Liver (tissue), 9 donors: ENCODE data around the gene MED14. TPM values are rescaled to one million over a fixed set of nuclear protein-coding genes. Genes with fewer than 3 reads are reported as not detected.

Experiments used
- DNase-seq: peaks from one replicate; pipeline ENCODE4 v3.0.0-alpha.2; 2017; ENCODE audit warnings: low spot score
- H3K27ac ChIP-seq, 2 donors: one replicate each; pipeline ENCODE4 v1.7.0; 2013; ENCODE audit warnings: inconsistent platforms in 2 of 2, low read length in 2 of 2, control low read depth in 1 of 2, low read depth in 1 of 2, mild to moderate bottlenecking in 1 of 2
- H3K27me3 ChIP-seq, 4 donors: one replicate each; pipeline versions ENCODE4 v1.6.1 to v1.7.0; 2013; ENCODE audit warnings: low read length in 3 of 4, inconsistent platforms in 1 of 4, mild to moderate bottlenecking in 1 of 4, moderate library complexity in 1 of 4; ENCODE audit not compliant: control insufficient read depth in 4 of 4, insufficient read depth in 4 of 4
- H3K36me3 ChIP-seq, 4 donors: one replicate each; pipeline versions ENCODE4 v1.6.1 to v1.7.0; 2013; ENCODE audit warnings: low read length in 3 of 4, mild to moderate bottlenecking in 3 of 4, low read depth in 1 of 4, moderate library complexity in 1 of 4; ENCODE audit not compliant: control insufficient read depth in 4 of 4, insufficient read depth in 3 of 4
- H3K4me1 ChIP-seq, 4 donors: one replicate each; pipeline versions ENCODE4 v1.6.1 to v1.7.0; 2013; ENCODE audit warnings: low read length in 3 of 4, mild to moderate bottlenecking in 3 of 4, moderate library complexity in 1 of 4; ENCODE audit not compliant: control insufficient read depth in 4 of 4, insufficient read depth in 4 of 4
- H3K4me3 ChIP-seq, 3 donors: one replicate each; pipeline versions ENCODE4 v1.6.1 to v1.7.0; 2013; ENCODE audit warnings: low read length in 3 of 3, control low read depth in 1 of 3, low read depth in 1 of 3, mild to moderate bottlenecking in 1 of 3
- H3K9ac ChIP-seq, 2 donors: one replicate each; pipeline ENCODE4 v1.7.0; 2013; ENCODE audit warnings: low read length in 2 of 2, mild to moderate bottlenecking in 2 of 2, moderate library complexity in 2 of 2, control low read depth in 1 of 2, low read depth in 1 of 2
- H3K9me3 ChIP-seq, 4 donors: one replicate each; pipeline versions ENCODE4 v1.6.1 to v1.7.0; 2013; ENCODE audit warnings: low read length in 3 of 4; ENCODE audit not compliant: control insufficient read depth in 4 of 4
- EGR1 ChIP-seq, 2 donors: IDR thresholded peaks; 2 replicates each; pipeline ENCODE4 v1.6.1; 2016 to 2018; ENCODE audit warnings: antibody characterized with exemption in 2 of 2, low read depth in 2 of 2
- HNF4G ChIP-seq: IDR thresholded peaks from 2 replicates; pipeline ENCODE4 v1.6.1; 2016; ENCODE audit warnings: antibody characterized with exemption
- NR2F2 ChIP-seq: IDR thresholded peaks from 2 replicates; pipeline ENCODE4 v1.6.1; 2016; ENCODE audit warnings: antibody characterized with exemption
- RAD21 ChIP-seq, 2 donors: IDR thresholded peaks; 2 replicates each; pipeline ENCODE4 v1.6.1; 2016; ENCODE audit warnings: antibody characterized with exemption in 2 of 2, mild to moderate bottlenecking in 2 of 2
- RXRA ChIP-seq, 2 donors: IDR thresholded peaks; 2 replicates each; pipeline ENCODE4 v1.6.1; 2017 to 2018; ENCODE audit warnings: antibody characterized with exemption in 2 of 2, mild to moderate bottlenecking in 1 of 2
- SP1 ChIP-seq: IDR thresholded peaks from 2 replicates; pipeline ENCODE4 v1.6.1; 2018; ENCODE audit warnings: antibody characterized with exemption, mild to moderate bottlenecking
- TAF1 ChIP-seq: conservative IDR thresholded peaks from 2 replicates; pipeline ENCODE4 v1.6.1; 2016; ENCODE audit warnings: antibody characterized with exemption, mild to moderate bottlenecking
- YY1 ChIP-seq: IDR thresholded peaks from 2 replicates; pipeline ENCODE4 v1.6.1; 2016; ENCODE audit warnings: antibody characterized with exemption, mild to moderate bottlenecking
- WGBS: extraction: QIAGEN DNeasy Blood & Tissue Kit; methylation state at CpG from one replicate; pipeline ENCODE4 v1.1.7; 2013; 5-methylcytosine and 5-hydroxymethylcytosine counted together
- polyA plus RNA-seq, 2 donors: library from polyadenylated mRNA; stranded (reverse) in 1 of 2; unstranded in 1 of 2; fragments of 200-250 nt in 1 of 2; fragments of >200 nt in 1 of 2; fragmentation: Nextera tagmentation in 1 of 2; extraction: Ambion mirVana in 1 of 2; gene quantifications; one replicate each; pipeline versions ENCODE4 v1.2.1 to v1.2.3, GENCODE V29; 2013 to 2015
- total RNA-seq, 2 donors: library from RNA; depleted of rRNA; stranded (reverse); fragments of >200 nt; gene quantifications; one replicate each; pipeline ENCODE4 v1.2.3, GENCODE V29; 2014
- TF ChIP-seq, protein P1 (sequence below): IDR thresholded peaks from 2 replicates; pipeline ENCODE4 v1.6.1; 2016; ENCODE audit warnings: antibody characterized with exemption, mild to moderate bottlenecking
- TF ChIP-seq, protein P2 (sequence below): fragments of 150-350 bp; IDR thresholded peaks from 2 replicates; pipeline ENCODE4 v1.5.1; 2017; ENCODE audit warnings: improper control_type of control experiment, low read depth, low read length; ENCODE audit not compliant: missing input control
- TF ChIP-seq, protein P3 (sequence below): IDR thresholded peaks from 2 replicates; pipeline ENCODE4 v1.6.1; 2016; ENCODE audit warnings: antibody characterized with exemption
- TF ChIP-seq, protein P4 (sequence below): IDR thresholded peaks from 2 replicates; pipeline ENCODE4 v1.6.1; 2016; ENCODE audit warnings: antibody characterized with exemption
- donor health status: healthy.
- donor health status: healthy.
- donor health status: healthy.
- donor health status: healthy.
- donor health status: healthy.

MED14 gene
- total and polyA plus RNA-seq, 4 donors: 5.5 to 20.1 (median 7.0) TPM

DNA sequence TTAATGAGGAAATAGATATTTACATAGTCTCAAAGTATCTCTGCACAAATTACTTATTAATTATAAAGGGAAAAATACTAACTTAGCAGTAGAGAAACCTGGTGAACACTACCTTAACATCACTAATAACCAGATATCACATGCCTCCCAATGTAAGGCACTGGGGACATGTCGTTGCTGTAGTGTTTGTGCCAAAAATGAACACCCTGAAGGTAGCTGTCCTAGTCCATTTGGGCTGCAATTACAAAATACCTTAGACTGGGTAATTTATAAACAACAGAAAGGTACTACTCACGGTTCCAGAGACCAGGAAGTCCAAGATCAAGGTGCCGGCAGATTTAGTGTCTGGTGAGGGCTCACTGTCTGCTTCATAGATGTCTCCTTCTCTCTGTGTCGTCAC lies 122.8 kb downstream of the MED14 start (continued):
- TF ChIP-seq RXRA (IDR thresholded peaks at IDR 0.05) (no peak), SP1 (no peak), YY1 (no peak)
- TF ChIP-seq, protein P1, sequence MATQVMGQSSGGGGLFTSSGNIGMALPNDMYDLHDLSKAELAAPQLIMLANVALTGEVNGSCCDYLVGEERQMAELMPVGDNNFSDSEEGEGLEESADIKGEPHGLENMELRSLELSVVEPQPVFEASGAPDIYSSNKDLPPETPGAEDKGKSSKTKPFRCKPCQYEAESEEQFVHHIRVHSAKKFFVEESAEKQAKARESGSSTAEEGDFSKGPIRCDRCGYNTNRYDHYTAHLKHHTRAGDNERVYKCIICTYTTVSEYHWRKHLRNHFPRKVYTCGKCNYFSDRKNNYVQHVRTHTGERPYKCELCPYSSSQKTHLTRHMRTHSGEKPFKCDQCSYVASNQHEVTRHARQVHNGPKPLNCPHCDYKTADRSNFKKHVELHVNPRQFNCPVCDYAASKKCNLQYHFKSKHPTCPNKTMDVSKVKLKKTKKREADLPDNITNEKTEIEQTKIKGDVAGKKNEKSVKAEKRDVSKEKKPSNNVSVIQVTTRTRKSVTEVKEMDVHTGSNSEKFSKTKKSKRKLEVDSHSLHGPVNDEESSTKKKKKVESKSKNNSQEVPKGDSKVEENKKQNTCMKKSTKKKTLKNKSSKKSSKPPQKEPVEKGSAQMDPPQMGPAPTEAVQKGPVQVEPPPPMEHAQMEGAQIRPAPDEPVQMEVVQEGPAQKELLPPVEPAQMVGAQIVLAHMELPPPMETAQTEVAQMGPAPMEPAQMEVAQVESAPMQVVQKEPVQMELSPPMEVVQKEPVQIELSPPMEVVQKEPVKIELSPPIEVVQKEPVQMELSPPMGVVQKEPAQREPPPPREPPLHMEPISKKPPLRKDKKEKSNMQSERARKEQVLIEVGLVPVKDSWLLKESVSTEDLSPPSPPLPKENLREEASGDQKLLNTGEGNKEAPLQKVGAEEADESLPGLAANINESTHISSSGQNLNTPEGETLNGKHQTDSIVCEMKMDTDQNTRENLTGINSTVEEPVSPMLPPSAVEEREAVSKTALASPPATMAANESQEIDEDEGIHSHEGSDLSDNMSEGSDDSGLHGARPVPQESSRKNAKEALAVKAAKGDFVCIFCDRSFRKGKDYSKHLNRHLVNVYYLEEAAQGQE: no peak

DNA sequence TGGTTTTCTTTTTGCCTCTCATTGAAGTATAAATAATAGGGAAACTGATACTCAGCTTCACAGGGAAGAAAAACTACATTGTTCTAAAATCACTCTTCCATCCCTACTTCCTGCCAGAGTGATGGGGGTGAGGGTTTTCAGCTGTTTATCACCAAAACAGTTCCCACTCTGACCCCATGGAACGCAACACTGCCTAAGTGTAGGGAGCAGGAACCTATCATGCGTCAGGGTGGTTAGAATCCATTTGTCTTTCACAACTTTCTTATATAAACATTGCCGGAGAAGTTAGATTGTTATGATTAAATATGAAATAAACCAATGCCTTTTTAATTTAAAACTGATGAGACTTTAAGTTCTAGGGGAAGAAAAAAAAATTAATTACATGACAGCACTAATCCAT lies 128.0 kb downstream of the MED14 start:
- Histone ChIP-seq H3K27ac (no peak overlapping the region), H3K4me1 (no peaks in the 10 kb centered on the region), H3K36me3 (peaks cover 0 to 2% (median 0%) of the 10 kb centered on the region in 4 donors), H3K9me3 (no peaks in the 10 kb centered on the region), H3K4me3 (no peak overlapping the region), H3K9ac (no peak overlapping the region), H3K27me3 (no peaks in the 10 kb centered on the region)
- DNase-seq: no peak
- 86% methylated on average over 3 of the region's 3 CpGs for WGBS
- TF ChIP-seq TAF1: no peak
- TF ChIP-seq, protein P2, sequence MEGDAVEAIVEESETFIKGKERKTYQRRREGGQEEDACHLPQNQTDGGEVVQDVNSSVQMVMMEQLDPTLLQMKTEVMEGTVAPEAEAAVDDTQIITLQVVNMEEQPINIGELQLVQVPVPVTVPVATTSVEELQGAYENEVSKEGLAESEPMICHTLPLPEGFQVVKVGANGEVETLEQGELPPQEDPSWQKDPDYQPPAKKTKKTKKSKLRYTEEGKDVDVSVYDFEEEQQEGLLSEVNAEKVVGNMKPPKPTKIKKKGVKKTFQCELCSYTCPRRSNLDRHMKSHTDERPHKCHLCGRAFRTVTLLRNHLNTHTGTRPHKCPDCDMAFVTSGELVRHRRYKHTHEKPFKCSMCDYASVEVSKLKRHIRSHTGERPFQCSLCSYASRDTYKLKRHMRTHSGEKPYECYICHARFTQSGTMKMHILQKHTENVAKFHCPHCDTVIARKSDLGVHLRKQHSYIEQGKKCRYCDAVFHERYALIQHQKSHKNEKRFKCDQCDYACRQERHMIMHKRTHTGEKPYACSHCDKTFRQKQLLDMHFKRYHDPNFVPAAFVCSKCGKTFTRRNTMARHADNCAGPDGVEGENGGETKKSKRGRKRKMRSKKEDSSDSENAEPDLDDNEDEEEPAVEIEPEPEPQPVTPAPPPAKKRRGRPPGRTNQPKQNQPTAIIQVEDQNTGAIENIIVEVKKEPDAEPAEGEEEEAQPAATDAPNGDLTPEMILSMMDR: no peak
- TF ChIP-seq NR2F2: no peak
- no peak for TF ChIP-seq RAD21 (IDR thresholded peaks at IDR 0.05)
- TF ChIP-seq, protein P1: no peak
- TF ChIP-seq, protein P3, sequence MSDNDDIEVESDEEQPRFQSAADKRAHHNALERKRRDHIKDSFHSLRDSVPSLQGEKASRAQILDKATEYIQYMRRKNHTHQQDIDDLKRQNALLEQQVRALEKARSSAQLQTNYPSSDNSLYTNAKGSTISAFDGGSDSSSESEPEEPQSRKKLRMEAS: no peak
- TF ChIP-seq SP1: no peak
- TF ChIP-seq, protein P4, sequence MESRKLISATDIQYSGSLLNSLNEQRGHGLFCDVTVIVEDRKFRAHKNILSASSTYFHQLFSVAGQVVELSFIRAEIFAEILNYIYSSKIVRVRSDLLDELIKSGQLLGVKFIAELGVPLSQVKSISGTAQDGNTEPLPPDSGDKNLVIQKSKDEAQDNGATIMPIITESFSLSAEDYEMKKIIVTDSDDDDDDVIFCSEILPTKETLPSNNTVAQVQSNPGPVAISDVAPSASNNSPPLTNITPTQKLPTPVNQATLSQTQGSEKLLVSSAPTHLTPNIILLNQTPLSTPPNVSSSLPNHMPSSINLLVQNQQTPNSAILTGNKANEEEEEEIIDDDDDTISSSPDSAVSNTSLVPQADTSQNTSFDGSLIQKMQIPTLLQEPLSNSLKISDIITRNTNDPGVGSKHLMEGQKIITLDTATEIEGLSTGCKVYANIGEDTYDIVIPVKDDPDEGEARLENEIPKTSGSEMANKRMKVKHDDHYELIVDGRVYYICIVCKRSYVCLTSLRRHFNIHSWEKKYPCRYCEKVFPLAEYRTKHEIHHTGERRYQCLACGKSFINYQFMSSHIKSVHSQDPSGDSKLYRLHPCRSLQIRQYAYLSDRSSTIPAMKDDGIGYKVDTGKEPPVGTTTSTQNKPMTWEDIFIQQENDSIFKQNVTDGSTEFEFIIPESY: no peak
- TF ChIP-seq EGR1 (IDR thresholded peaks at IDR 0.05; ENCODE audit: low read depth in 2 of 2): no peak
- no peak for TF ChIP-seq HNF4G
- TF ChIP-seq RXRA (IDR thresholded peaks at IDR 0.05): no peak
